Stimulated activated CD4-positive, alpha-beta T cell treated with anti-CD3 and anti-CD28 coated beads, Interleukin-4, amount 100 ng/mL, for 4 hours (primary cell): ENCODE measurements around the gene SIM1.
"Not testable (repeated sequence)": the region's sequence is repeated elsewhere in the genome, so short reads cannot be mapped to it uniquely, and the experiment has no call there.

ENCODE experiments used
- DNase-seq, 2 experiments: peaks; one replicate each; pipeline ENCODE4 v3.0.0-alpha.2; 2020

Gene SIM1

DNA sequence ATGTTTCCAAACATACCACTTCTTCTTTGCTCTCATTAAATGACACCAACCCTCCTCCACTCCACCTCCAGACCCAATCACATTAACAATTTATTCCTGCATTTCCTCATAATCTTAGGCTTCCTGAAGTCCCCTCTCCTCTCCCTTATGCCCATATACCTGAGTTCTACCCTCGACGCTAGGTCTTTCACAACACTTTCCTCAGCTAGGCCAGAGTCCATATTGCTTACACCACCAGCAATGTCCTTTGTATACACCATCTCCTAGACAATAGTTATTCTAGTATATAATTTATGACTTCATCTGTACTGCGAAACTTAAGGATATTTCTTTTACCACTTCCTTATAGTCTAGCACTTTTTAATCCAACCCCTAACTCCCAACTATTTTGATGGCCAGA is 47.7 kb downstream of the SIM1 start:
- DNase-seq = no peak

DNA sequence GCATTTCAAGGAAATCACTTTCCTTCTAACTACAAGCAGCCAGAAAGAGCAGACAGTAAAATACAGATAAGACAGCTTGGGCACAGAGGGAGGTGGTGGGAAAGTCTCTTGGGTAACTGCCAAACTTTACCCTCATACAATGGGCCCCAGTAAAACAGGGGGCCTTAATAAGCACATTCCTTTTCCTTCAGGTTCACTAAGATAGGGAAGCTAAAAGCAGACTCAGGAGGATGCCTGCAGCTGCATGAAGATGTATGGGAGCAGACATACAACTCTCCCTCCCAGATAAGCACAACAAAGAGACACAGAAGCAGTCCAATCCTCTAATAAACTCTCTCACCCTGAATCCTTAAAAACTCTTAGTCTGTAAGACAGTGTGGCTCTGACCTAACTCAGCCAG is 49.0 kb downstream of the SIM1 start:
- no peak for DNase-seq

DNA sequence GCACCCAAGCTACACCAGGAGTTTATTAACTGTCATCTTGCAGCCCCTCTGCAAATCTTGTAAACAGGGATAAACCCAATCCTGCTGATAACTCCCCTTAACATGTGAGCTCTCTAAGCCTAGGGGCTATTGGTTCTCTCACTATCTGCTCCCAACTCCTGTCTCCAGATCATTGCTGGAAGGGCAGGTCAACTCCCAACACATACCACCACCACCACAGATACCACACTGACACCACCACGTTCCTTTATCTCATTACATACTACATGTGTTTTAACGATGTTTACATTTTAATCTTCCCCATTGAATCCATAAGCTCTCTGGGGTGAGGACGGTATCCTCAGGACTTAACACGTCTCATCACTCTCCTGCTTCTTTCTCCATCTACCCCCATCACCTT is 51.8 kb downstream of the SIM1 start:
- DNase-seq = no peak

DNA sequence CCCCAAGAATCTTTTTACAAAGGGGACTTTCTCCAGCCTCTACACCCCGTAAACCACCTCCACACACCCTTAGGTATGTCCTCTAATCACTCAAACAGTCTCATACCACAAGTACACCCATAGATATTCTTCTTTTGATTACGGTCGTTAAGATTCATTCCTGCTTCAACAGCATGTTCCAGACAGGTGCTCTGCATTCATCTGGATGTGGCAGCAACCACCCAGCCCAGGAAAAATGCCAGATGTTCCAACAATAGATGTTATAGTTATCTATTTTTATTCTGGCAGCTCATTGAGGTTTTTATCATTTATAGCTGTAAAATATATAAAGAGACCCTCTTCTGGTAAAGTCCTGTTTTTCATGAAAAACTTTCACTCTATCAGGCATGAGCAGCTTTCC is 60.7 kb downstream of the SIM1 start:
- DNase-seq = no peak

DNA sequence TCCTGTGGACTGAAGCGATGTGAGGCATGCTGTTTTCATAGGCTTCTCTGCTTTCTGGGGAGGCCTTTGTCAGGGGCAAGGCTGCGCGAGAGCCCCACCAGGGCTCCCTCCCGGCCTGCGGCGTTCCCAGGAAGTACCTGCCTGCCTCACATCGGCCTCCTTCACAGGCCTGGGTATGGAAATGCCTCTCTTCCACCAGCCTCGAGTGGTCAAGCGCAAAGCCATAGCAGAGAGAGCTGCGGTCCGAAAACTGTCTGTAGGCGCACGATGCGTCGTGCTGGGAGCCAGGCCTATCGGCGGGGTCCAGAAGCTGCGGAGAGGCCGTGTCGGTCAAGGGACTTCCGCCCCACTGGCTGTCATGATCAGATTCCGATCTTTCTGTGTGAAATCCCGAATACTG is 71.2 kb downstream of the SIM1 start:
- DNase-seq = no peak

DNA sequence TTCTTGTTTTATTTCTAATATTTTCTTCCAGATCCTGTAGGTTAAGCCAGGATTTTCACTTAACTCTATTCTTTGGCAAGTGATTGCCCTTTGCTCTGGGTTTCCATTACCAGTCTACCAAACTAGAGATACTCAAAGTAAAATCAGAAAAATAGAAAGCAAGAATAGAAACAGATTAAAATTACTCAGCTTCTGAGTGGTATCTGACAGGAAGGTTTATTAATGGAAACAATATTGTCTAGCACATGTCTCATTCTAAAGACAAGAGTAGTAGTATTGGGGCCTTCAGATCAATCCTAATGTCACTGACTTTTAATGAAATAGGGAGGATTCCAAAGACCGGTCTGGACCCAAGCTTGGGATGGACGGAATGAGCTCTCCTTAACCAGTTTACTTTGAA is 72.3 kb downstream of the SIM1 start:
- no peak for DNase-seq

DNA sequence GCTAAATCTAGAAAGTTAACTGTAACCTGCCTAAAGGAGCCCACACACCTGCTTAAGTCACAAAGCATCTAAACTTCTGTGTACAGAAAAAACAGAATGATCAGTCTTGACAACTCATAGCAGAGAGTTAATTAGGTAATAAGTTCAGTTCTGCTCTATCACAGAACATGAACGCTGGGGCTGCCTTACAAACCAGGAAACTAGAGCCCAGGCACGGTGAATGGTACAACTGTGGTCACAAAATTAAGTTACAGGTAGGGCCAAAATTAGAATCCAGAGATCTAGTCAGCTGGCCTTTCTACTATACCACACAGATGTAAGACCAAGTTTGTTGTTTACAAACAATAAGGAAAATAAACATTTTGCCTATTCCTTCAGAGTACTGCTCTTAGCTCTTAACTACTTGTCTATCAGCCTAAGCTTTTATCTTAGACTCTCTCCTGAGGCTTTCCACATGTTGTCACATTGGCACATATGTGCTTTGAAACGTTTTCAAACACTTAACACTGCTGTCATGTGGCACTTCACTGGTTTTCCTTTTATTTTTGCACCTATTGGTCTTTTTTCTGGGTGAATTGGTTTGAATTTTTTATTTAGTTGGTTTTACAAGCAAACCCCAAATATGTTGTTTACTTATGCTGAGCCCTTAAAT is 75.7 kb downstream of the SIM1 start:
- no peak for DNase-seq

DNA sequence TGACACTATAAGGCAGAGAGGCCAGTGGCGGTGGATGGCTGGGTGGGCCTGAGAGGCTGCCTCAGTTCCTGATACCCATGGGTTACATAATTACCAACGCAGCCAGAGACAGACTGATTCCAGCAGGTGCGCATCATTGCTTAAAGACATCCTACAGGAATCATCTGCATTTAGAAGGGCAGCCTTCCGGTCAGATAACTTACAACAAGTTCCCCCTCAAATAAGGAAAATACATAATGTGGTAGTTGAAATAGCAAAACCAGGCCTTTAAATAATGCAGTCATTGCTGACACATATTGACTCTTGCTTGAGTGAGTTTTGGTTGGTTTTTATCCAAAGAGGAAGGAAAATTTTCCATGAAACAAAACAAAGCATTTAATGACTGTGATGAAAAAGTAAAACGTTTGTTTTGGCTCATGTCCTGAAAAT is 81.9 kb downstream of the SIM1 start:
- no peak for DNase-seq

DNA sequence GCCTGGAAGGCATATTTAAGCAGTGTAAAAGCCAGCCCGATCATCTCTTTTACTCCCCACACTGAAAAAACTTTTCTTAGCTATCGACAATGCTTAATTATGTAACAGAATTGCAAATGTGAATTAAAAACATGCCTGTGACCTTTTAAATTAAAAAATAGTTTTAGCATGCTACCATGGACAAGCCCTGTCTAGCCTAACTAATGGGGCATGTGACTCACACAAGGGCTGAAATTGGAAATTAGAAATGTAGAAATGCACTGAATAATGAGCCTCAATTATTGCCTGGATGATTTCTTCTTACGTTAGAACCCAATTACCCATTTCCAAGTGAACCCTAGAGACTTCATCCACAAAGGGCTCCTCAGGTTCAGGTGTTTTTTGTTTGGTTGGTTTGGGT is 82.7 kb downstream of the SIM1 start:
- no peak for DNase-seq

DNA sequence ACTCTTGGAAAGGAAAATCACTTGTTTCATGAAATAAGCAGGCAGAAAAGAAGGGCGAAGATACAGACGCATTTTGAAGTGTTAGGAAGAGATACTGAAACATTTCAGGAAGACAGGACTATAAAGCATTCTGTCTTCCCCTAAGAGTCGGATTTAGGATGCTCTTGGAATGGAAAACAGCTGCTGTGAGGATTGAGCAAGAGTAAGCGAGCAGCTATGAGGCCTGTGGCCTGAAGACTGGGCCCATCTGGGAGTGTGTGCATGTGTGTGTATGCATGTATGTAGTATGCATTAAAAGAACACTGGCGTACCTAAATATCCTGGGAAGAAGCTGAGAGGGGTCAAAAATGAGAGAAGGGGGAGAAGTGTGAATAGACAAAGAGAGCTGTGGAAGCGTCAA is 83.6 kb downstream of the SIM1 start:
- DNase-seq = no peak

DNA sequence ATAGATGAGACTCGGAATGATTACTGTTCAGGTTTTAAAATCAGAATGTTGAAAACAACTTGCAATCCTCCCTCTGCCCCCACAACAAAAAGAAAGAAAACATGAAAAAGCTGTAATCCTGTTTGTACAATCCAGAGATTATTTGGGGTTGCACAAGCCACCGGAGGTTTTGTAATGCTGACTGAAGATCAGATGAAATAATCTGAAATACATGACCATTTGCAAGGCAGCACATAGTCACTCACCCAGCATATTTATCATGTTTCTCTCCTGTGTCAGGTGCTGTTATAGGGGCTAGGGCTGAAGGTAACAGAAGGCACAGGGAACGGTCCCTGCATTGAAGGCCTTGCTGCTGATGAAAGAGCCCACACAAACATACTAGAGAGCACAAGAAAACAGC is 85.3 kb downstream of the SIM1 start:
- DNase-seq = no peak

DNA sequence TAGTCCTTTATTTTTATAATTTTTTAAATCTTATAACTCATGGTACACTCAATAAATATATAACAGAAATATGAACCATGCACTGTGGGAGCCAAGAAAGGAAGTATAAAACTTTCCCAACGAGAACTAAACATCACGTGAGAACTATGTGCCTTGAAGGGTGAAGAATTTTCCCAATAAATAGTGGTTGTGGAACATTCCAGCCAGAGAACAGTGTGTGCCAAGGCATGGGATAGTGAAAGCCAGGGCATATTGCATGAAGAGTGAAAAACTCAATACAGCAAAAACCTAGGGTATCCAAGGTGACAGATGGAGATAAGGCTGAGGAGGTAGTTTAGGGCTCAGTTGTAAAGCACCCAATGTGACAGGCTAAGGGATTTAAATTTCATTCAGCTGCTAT is 86.1 kb downstream of the SIM1 start:
- DNase-seq = no peak

DNA sequence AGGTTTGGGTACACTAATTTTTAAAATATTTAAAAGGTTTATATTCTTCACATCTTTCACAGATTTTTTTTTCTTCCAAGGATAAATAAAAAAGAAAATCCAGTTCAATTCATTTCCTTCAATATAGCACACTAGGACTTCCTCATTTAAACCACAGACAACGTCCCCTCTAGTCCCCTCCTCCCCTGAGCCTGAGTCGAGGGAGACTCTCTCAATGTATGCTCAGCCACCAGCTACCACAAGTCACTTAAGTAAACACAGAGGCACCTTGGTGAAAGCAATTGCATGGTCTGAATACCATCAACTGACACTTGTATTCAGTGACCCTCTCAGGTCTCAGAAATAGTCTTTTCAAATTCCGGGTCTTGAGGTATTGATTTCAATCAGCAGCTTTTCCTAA is 88.6 kb downstream of the SIM1 start:
- DNase-seq = no peak

DNA sequence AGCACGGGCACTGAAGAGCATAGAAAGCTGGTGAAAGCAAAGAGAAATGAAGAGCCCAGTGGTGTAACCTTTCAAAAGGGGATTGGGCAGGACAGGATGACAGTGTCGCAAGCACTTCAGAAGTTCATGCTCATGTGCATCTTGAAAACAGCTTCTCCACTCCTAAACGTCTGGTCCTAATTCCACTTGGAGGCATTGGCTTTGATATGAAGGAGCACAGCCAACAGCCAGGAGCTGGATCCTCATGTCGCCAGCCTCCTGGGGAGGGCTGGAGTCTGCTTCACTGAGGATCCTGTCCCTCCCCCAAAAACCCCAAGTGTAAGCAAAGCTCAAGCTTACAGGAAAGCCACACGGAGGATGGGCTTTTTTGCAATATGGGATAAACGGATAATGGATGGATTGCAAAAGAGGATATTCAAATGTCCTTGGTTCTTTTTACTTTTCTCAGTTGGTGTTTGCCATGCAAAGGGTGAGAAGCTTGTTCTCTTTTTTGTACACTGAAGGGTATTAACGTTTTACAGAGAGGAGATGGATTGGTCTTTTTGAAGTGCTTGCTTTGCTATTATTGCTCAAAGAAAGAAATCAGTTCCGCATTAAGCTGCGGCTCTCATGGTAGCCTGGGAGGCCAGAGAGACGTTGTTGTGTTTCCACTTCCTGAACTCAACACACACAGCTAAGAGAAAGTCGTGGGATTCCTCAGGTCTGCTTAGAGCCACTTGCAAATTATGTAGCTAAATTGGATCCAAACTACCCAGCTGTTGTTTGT is 92.2 kb downstream of the SIM1 start:
- no peak for DNase-seq

DNA sequence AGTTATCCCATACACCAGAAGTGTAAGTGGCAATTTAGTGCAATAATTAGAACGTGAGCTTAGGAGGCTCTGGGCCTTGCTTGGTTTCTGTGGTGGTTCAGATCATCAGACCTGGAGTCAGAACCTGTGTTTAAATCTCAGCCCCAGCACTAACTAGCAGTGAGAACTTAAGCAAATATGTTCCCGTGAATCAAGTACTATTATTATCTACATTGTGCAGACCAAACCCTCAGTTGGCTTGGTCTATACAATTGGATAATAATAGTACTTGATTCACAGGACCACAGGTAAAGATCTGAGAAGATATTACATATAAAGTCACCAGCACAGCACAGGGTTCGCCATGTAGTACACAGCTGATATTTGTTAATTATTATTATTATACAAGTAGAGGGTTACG is 93.1 kb downstream of the SIM1 start:
- DNase-seq = no peak

DNA sequence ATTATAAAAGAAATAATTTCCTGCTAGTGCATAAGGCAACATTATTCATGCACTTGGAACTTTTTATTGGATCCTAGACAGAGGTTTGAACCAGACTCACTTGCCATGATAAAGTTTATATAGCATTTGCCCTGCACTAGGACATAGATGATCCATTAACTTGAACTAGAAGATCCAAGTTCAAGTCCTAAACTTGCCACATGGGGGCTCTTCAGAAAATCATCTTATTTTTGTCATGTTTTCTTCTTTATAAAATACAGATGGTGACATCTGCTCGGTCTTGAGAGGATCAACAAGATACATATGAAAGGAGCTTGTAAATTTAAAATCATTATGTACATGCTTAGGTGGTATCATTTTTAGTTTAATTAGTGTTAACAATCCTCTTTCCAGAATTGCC is 94.5 kb downstream of the SIM1 start:
- DNase-seq = no peak

DNA sequence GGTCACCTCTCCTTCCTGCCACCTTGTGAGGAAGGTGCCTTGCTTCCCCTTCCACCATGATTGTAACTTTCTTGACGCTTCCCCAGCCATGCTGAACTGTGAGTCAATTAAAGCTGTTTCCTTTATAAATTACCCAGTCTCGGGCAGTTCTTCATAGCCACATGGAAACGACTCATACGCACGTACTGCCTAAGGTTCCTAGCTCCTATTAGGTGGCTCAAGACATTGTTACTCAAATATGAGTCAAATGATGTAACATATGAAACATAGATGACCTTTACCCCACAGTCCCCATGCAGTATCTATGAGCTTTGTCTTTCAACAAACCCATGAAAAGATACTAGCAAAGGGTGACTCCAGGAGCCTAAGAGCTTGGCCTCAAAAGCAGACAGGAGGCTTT is 98.3 kb downstream of the SIM1 start:
- DNase-seq = no peak

DNA sequence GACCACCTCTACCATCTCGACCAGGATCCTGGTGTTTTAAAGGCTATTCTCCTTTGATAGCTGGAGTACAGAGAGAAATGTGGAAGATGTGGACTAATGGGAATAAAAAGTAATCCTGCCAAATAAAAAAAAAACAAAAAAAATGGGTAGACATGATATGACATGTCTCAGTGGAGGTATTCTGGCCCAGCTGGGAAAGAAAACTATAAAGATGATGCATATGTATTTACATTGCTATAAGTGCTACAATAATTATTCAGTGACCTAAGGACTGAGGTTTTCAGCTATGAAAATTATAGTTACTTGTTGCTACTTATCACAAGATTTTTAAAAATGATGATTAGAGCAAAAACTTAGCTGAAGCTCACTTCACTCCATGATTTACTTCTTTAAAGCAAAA is 101.1 kb downstream of the SIM1 start:
- no peak for DNase-seq

DNA sequence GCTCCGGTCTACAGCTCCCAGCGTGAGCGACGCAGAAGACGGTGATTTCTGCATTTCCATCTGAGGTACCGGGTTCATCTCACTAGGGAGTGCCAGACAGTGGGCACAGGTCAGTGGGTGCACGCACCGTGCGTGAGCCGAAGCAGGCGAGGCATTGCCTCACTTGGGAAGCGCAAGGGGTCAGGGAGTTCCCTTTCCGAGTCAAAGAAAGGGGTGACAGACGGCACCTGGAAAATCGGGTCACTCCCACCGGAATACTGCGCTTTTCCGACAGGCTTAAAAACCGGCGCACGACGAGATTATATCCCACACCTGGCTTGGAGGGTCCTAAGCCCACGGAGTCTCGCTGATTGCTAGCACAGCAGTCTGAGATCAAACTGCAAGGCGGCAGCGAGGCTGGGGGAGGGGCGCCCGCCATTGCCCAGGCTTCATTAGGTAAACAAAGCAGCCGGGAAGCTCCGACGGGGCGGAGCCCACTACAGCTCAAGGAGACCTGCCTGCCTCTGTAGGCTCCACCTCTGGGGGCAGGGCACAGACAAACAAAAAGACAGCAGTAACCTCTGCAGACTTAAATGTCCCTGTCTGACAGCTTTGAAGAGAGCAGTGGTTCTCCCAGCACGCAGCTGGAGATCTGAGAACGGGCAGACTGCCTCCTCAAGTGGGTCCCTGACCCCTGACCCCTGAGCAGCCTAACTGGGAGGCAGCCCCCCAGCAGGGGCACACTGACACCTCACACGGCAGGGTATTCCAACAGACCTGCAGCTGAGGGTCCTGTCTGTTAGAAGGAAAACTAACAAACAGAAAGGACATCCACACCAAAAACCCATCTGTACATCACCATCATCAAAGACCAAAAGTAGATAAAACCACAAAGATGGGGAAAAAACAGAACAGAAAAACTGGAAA is 109.7 kb downstream of the SIM1 start:
- DNase-seq = not testable (repeated sequence)

DNA sequence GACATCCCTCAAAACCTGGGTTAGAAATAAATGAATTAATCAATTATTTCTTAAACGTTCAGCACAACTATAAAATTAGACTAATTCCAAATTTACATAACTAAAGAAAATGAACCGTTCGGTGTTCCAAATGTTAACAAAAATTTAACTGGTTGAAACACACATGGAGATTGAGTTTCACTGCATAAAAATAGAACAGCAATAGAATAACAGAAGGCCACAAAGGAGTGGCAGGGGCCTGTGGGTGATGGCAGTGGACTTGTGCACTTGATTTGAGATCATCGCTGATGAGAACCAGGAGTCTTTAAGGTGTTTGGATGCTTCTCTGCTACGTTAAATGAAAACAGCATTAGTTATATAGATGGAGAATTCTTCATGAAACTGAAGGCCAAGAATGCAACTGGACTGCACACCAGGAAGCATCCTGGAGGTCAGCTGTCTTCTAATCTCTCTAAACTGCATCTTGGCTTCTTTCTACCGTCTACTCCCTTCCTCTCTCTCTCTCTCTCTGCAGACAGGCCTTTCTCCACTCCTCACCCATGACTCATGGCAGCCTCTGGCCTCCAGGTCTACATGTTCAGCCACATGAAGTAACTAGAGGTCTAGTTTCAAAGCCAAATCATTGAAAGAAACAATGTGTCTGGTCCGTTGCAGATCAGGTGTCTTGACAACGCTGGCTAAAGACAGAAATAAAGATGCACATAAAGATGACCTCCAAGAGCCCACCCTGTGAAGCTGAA is 111.3 kb downstream of the SIM1 start:
- no peak for DNase-seq

DNA sequence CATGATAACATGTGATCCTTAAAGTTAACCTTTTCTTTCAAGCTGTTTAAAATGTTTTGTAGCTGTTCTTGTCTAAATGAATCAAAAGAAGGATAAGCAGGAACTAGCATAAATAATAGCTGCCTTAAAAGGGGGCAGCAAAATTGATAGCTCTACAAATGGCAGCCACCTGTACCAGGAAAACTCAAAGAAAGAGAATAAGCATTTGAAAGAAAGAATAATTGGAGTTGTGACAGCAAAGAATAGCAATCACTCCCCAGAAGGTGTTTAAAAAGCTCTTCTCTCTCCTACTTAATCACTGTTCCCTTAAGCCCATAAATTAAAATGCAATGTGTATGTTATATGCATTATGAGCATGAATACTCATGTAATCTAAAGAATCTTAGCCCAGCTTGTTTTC is 114.6 kb downstream of the SIM1 start:
- no peak for DNase-seq

DNA sequence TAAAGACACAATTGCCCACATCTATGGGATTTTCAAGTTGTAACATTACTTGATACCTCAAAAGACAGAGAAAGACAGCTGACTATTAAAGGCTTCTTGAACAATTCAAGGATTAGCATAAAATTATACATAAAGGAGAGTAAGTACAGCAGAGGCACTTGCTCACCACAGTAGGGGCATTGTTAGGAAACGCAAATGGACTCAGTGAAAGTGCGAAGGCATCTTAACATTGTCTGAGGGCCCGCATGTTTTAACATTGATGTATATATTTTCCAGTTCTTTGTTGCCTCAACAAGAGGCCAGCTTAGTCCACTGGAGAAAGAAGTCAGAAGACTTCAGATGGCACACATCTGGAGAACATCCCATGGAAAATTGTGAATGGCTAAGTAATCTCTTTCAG is 115.4 kb downstream of the SIM1 start:
- DNase-seq = no peak

DNA sequence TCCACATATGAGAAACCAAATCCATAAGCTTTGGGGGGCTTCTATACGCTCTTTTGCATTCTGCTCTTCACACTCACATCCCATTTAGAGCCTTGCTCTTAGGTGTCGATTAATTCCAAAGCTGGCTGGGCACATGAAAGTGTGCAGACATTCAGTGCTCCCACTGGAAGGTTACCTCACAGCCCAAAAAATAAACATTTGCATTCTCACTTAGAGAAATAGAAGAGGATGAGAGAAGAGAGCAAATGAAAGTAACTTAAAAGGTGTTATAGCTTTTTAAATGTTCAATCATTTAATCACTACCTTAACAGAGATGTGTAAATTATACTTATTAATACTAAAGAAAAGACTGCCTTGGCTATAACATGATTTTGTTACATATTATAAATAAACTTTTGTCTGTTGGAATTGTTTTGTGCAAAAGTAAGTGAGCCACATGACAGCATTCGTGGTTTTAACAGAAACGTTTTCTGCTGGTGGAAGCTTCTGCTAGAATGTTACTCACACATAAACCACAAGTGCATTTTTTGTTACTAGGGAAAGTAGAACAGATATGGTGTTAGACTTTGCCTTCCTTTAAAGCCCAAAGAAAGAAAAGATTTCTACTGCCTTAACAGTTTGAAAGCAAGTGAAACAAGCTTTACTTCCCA is 116.7 kb downstream of the SIM1 start:
- no peak for DNase-seq
